Measurements from ENCODE around the gene MPHOSPH10.
"Not testable (repeated sequence)": the region's sequence is repeated elsewhere in the genome, so short reads cannot be mapped to it uniquely, and the experiment has no call there.

Gene MPHOSPH10

GRCh38 chr2:71130152-71130904, at the start of gene MPHOSPH10, which contains the start of gene MCEE:
TSS of gene MPHOSPH10 (plus strand) at chr2:71130634. CDS start at chr2:71130666, 32 bp downstream.
TSS of gene MCEE (minus strand) at chr2:71130229. CDS start at chr2:71130219, 10 bp downstream.
- peak; percentile 79 to 86 (median 80) for DNase-seq (ENCODE audit: low read depth in 3 of 3)

GRCh38 chr2:71082402-71083252, 47.8 kb upstream of the MPHOSPH10 start:
- DNase-seq (ENCODE audit: low read depth in 3 of 3): no peak

GRCh38 chr2:71083297-71083696, 47.1 kb upstream of the MPHOSPH10 start:
- not testable (repeated sequence) for DNase-seq (ENCODE audit: low read depth in 3 of 3)

- DNase-seq (ENCODE audit: low read depth in 3 of 3): not testable (repeated sequence)
Observed at GRCh38 chr2:71083752-71084312, 46.6 kb upstream of the MPHOSPH10 start.

- DNase-seq (ENCODE audit: low read depth in 3 of 3): not testable (repeated sequence)
Observed at GRCh38 chr2:71085325-71086003, 45.0 kb upstream of the MPHOSPH10 start.

- DNase-seq (ENCODE audit: low read depth in 3 of 3): not testable (repeated sequence)
Observed at GRCh38 chr2:71089475-71089874, 41.0 kb upstream of the MPHOSPH10 start.

- DNase-seq (ENCODE audit: low read depth in 3 of 3): not testable (repeated sequence)
Observed at GRCh38 chr2:71091808-71092207, 38.6 kb upstream of the MPHOSPH10 start.

- not testable (repeated sequence) for DNase-seq (ENCODE audit: low read depth in 3 of 3)
Observed at GRCh38 chr2:71092491-71093260, 37.8 kb upstream of the MPHOSPH10 start.

- DNase-seq (ENCODE audit: low read depth in 3 of 3): peak; percentile 3 to 15 (median 15)
Observed at GRCh38 chr2:71100195-71100964, 30.1 kb upstream of the MPHOSPH10 start.

- DNase-seq (ENCODE audit: low read depth in 3 of 3): no peak
Observed at GRCh38 chr2:71101656-71102055, 28.8 kb upstream of the MPHOSPH10 start.

GRCh38 chr2:71102981-71103681, 27.3 kb upstream of the MPHOSPH10 start:
- DNase-seq (ENCODE audit: low read depth in 3 of 3): no peak

- DNase-seq (ENCODE audit: low read depth in 3 of 3): no peak
Observed at GRCh38 chr2:71103809-71104208, 26.6 kb upstream of the MPHOSPH10 start.

GRCh38 chr2:71106463-71106862, 24.0 kb upstream of the MPHOSPH10 start:
- DNase-seq (ENCODE audit: low read depth in 3 of 3): not testable (repeated sequence)

GRCh38 chr2:71108091-71108490, 22.3 kb upstream of the MPHOSPH10 start:
- no peak for DNase-seq (ENCODE audit: low read depth in 3 of 3)

GRCh38 chr2:71113843-71114242, 16.6 kb upstream of the MPHOSPH10 start:
- DNase-seq (ENCODE audit: low read depth in 3 of 3): no peak

GRCh38 chr2:71117063-71117462, 13.4 kb upstream of the MPHOSPH10 start:
- DNase-seq (ENCODE audit: low read depth in 3 of 3): no peak

GRCh38 chr2:71120195-71120594, 10.2 kb upstream of the MPHOSPH10 start:
- no peak for DNase-seq (ENCODE audit: low read depth in 3 of 3)

GRCh38 chr2:71121479-71121878, 9.0 kb upstream of the MPHOSPH10 start:
- no peak for DNase-seq (ENCODE audit: low read depth in 3 of 3)
